Thoracic aorta (tissue), 2 donors: ENCODE data around the gene ZNF408. TPM values are rescaled to one million over a fixed set of nuclear protein-coding genes. Genes with fewer than 3 reads are reported as not detected.

Source experiments
- ATAC-seq: fragments of 150-250 bp; one replicate; pipeline ENCODE4 v1.8.0; 2017; ENCODE audit warnings: low read depth; ENCODE audit not compliant: insufficient number of reproducible peaks, low FRiP score
- DNase-seq: peaks from one replicate; pipeline ENCODE4 v3.0.0-alpha.2; 2020; ENCODE audit warnings: low spot score
- H3K27ac ChIP-seq, 2 donors: fragments of 200-600 bp; sonication (generic); 1 replicate in 1 of 2; 2 replicates in 1 of 2; pipeline ENCODE4 v1.5.1; 2016; ENCODE audit warnings: mild to moderate bottlenecking in 2 of 2, moderate library complexity in 2 of 2
- H3K27me3 ChIP-seq: fragments of 200-600 bp; sonication (generic); replicated peaks from 2 replicates; pipeline ENCODE4 v1.6.0; 2016; ENCODE audit warnings: mild to moderate bottlenecking; ENCODE audit not compliant: insufficient read depth
- H3K36me3 ChIP-seq: fragments of 200-600 bp; sonication (generic); one replicate; pipeline ENCODE4 v1.5.1; 2016
- H3K4me1 ChIP-seq, 2 donors: fragments of 200-600 bp; sonication (generic); 1 replicate in 1 of 2; 2 replicates in 1 of 2; pipeline versions ENCODE4 v1.5.1 to v1.6.0; 2016; ENCODE audit warnings: low read depth in 2 of 2, mild to moderate bottlenecking in 1 of 2; ENCODE audit not compliant: control insufficient read depth in 1 of 2
- H3K4me3 ChIP-seq: fragments of 200-600 bp; sonication (generic); 2 replicates; pipeline ENCODE4 v1.5.1; 2016; ENCODE audit warnings: mild to moderate bottlenecking
- H3K9me3 ChIP-seq: fragments of 200-600 bp; sonication (generic); 2 replicates; pipeline ENCODE4 v1.5.1; 2016
- CTCF ChIP-seq: fragments of 200-600 bp; sonication (generic); IDR thresholded peaks from one replicate; pipeline ENCODE4 v1.5.1; 2019; ENCODE audit warnings: antibody characterized with exemption
- total RNA-seq, 2 donors: library from RNA; depleted of rRNA; stranded (reverse); fragments of >200 nt; gene quantifications; one replicate each; pipeline versions ENCODE4 v1.1.0 to v1.2.3, GENCODE V29; 2016

ZNF408 gene
- total RNA-seq, 2 donors from 2014 or later: 5.9 to 11.9 TPM

GRCh38 chr11:46718155-46719019 lies 17.6 kb downstream of the ZNF408 start:
- H3K27ac ChIP-seq: no peak overlapping the region
- no peaks in the 10 kb centered on the region for H3K36me3 ChIP-seq
- ATAC-seq (no peak), DNase-seq (no peak)
- H3K4me1 ChIP-seq: peaks cover 17 to 27% of the 10 kb centered on the region in 2 donors
- H3K4me3 ChIP-seq: no peak overlapping the region
- H3K27me3 ChIP-seq: no peaks in the 10 kb centered on the region
- H3K9me3 ChIP-seq: no peaks in the 10 kb centered on the region
- no peak for TF ChIP-seq CTCF

DNA sequence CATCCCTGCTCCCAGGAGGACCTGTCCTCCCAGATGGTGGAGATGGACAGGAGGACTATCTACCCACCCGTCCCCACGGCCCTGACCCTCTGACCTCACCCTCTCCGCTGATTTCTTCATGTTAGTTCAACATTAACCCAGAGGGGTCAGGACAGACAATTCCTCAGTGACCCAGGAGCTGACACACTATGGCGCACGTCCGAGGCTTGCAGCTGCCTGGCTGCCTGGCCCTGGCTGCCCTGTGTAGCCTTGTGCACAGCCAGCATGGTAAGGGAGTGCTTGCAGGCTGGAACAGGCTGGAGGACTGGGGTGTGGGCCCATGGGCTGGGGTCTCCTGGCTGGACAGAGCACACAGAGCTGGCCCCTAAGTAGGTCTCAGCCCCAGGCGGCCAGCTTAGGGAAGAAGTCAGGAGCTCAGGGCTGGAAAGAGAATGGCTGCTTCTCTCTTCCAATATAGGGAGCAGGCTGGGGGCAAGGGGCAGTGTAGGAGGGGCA lies 18.3 kb downstream of the ZNF408 start, which contains the start of gene F2:
F2 (plus strand) TSS at position 166 of the 495 bp plus-strand sequence; CDS start at position 189, 23 bp downstream.
- H3K4me1 ChIP-seq: peaks cover 12 to 20% of the 10 kb centered on the region in 2 donors
- no peaks in the 10 kb centered on the region for H3K27me3 ChIP-seq
- no peaks in the 10 kb centered on the region for H3K36me3 ChIP-seq
- ATAC-seq (no peak), DNase-seq (no peak)
- no peaks in the 10 kb centered on the region for H3K9me3 ChIP-seq
- TF ChIP-seq CTCF: no peak
- no peak within 1 kb of the TSS for H3K27ac ChIP-seq
- H3K4me3 ChIP-seq: no peak within 1 kb of the TSS

DNA sequence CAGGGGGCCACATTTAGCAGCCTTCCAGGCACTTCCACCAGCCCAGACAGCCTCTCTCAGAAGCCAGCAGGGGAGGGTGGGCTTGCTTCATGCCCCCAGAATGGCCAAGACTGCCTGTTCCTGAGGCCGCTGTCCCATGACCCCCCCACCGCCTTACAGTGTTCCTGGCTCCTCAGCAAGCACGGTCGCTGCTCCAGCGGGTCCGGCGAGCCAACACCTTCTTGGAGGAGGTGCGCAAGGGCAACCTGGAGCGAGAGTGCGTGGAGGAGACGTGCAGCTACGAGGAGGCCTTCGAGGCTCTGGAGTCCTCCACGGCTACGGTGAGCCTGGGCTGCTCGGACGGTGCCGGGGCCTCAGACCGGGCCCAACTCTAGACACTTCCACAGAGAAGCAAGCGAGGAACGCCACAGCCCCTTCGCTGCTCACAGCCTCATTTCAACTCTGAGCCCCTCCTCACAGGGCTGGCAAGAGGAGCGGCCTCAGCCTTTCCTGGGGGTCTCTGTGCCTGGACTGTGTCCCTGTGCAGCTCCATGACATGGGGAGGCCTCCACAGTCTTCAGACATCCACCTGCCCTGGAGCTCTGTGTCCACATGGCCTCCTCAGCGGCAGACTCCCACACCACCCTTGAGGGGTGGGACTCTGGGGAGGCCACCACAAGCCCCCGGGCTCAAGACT lies 18.9 kb downstream of the ZNF408 start:
- Histone ChIP-seq H3K4me1 (peaks cover 12 to 17% of the 10 kb centered on the region in 2 donors), H3K4me3 (no peak overlapping the region), H3K36me3 (no peaks in the 10 kb centered on the region), H3K9me3 (no peaks in the 10 kb centered on the region), H3K27ac (no peak overlapping the region), H3K27me3 (no peaks in the 10 kb centered on the region)
- DNase-seq (no peak), ATAC-seq (no peak)
- TF ChIP-seq CTCF: no peak

GRCh38 chr11:46721286-46721685 lies 20.5 kb downstream of the ZNF408 start:
- Histone ChIP-seq H3K9me3 (no peaks in the 10 kb centered on the region), H3K4me1 (peaks cover 6 to 10% of the 10 kb centered on the region in 2 donors), H3K36me3 (no peaks in the 10 kb centered on the region), H3K4me3 (no peak overlapping the region), H3K27me3 (no peaks in the 10 kb centered on the region), H3K27ac (no peak overlapping the region)
- ATAC-seq: no peak
- DNase-seq: no peak
- no peak for TF ChIP-seq CTCF
